Activated T-cell treated with anti-CD3 and anti-CD28 coated beads for 4 hours (primary cell): Measurements from ENCODE around the gene ZNF556.

Experiments used
- DNase-seq: peaks from one replicate; pipeline ENCODE4 v3.0.0-alpha.2; 2020

The ZNF556 gene

DNA sequence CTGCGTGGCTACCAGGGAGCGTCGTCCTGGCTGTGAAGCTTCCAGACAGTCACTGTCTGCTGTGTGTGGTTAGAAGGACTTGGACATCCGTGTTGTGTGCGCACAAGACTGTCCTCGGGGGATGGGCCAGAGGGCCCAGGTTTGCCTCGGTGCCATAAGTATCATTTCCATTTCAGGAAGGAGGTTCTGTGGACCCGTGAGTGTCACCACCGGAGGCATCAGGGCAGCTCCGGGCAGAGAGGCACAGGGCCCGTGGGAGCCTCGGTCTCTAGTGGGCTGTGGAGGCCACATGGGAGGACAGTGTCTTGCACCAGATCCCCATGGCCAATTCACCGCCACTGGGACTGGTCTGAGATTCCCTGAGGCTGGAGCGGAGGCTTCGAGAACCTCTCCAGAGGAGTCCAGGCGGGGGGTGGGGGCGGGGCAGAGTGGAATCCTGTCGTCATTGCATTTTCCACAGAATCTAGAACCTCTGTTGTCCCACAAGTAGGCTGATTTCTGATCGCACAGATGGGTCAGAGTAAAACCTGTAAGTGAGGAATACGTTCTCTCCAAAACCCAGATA lies 39.6 kb downstream of the ZNF556 start:
- no peak for DNase-seq

DNA sequence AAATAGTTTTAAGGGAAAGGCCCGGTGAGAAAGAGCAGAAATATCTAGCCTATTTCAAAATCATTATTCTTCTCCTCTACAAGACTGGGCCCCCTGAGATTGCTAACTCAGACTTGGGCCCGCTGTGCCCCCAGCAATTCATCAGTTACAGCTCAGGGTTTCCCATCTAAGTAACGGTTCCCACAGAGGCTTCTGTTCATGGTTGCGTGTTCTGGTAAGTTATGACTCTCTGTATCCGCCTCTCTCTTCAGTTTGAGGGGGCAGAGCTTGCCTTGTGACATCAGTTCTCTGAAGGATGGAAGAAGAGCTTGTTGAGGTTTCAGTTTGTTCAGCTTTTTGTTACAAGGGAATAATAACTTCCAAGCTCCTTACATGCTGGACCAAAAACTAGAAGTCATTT lies 45.2 kb downstream of the ZNF556 start:
- no peak for DNase-seq

DNA sequence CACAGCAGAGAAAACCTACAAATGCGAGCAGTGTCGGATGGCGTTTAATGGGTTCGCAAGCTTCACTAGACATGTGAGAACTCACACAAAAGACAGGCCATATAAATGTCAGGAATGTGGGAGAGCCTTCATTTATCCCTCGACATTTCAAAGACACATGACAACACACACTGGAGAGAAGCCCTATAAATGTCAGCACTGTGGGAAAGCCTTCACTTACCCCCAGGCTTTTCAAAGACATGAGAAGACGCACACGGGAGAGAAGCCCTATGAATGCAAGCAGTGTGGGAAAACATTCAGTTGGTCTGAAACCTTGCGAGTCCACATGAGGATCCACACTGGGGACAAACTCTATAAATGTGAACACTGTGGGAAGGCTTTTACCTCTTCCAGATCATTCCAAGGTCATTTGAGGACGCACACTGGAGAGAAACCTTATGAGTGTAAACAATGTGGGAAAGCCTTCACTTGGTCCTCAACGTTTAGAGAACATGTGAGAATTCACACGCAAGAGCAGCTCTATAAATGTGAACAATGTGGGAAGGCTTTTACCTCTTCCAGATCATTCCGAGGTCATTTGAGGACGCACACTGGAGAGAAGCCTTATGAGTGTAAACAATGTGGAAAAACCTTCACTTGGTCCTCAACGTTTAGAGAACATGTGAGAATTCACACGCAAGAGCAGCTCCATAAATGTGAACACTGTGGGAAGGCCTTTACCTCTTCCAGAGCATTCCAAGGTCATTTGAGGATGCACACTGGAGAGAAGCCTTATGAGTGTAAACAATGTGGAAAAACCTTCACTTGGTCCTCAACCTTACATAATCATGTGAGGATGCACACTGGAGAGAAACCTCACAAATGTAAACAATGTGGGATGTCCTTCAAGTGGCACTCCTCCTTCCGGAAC lies 50.4 kb downstream of the ZNF556 start:
- DNase-seq = no peak

DNA sequence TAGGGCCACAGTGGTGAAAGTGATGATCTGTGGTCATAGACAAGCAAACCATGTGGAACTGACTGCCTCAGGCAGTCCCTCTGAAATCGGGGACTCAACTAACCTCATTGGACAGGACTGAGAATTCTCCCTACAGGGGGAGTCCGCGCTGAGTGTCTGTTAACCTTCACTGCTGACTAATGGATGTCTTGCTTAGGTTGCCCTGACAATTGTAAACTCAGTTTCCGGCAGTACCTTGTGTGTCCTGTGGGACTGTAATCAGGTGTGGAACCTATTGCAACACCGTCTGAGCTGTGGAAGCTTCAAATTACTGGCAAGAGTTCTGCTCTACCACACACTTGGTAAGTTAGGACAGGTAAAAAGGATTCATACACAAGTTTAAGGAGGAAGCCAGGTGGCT lies 55.9 kb downstream of the ZNF556 start:
- DNase-seq = no peak

DNA sequence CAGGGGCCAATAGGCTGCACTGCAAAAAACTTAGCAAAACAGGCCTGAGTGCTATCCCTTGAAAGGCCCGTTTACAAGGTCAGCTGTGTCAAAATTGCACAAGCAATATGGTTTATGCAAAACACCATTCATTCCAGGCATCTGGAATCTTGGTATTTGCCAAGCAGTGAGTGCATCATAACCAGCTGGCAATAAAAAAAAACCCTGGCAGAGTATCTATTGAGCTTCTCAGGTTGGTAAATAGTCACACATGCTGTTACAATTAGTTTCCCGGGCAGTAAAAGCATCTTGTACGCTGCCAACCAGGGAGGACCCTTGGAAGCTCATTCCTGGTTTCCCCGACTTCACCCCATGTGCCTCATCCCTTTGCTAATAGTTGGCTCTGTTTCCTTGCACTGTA lies 56.4 kb downstream of the ZNF556 start:
- DNase-seq = no peak

DNA sequence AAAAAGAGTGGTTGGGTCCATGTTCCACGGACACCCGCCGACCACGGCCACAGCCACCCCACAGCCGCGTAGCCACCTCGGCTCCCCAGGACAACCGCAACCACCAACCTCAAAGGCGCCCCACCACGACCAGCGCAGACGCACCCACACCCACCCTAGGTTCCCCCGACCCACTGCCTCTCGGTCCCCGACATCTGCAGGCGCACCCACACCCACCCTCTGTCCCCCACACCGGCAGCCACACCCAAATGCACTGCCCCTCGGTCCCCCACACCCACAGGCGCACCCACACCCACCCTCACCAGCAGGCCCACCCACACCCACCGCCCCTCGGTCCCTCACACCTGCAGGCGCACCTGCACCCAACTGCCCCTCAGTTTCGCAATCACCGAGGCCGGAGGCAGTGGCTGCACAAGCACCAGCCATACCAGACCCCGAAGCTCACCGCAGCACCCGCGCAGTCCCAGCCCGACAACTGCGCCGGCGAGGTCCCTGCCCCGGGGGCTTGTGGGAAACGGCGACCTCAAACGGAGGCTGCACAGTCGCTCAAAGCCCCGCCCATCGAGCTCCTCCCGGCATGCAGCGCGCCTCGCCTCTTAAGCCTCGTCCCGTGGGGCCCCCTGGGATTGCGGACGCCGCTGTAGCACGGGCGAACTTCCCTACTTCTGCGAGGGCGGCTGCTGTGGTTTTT lies 59.4 kb downstream of the ZNF556 start:
- DNase-seq = no peak

DNA sequence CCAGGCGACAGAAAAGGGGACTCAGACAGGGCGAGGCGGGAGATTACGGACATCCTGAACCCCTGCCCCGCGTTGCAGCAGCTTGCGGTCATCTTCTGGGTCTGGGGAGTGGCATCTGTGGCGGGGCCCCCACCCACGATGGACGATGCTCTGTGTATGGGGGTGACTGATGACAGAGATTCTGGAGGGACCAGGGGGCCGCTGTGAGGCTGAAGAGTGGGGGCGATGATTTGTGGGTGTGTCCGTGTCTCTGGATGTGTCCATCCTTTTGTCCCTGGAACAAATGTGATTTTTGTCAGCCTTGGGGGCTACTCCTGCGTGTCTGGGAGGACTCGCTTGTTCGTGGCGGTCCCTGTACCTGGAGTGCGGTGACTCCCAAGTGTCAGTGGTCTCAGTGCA lies 59.9 kb downstream of the ZNF556 start:
- no peak for DNase-seq
